DND-41 (cell line): ENCODE measurements around the gene DDIT4L.
A peak's percentile ranks its signal among the peaks of the same experiment; 100 is the strongest.

Experiments
- ATAC-seq: fragments of 200-7000 bp; cut with Tn5 transposase; 3 replicates; pipeline ENCODE4 v1.9.1; 2021; ENCODE audit warnings: low read depth; ENCODE audit not compliant: insufficient read depth
- DNase-seq: peaks from one replicate; pipeline ENCODE4 v3.0.0-alpha.2; 2020
- H2AFZ ChIP-seq: 2 replicates; pipeline ENCODE4 v1.6.0; 2012; ENCODE audit warnings: low read depth, low read length
- H3K27ac ChIP-seq: 2 replicates; pipeline ENCODE4 v1.5.1; 2012; ENCODE audit warnings: low read length, inconsistent platforms
- H3K27me3 ChIP-seq: fragments of 200-600 bp; sonication (generic); 2 replicates; pipeline ENCODE4 v1.6.0; 2012; ENCODE audit warnings: low read length, mild to moderate bottlenecking, inconsistent platforms; ENCODE audit not compliant: insufficient read depth, poor library complexity
- H3K36me3 ChIP-seq: 2 replicates; pipeline ENCODE4 v1.5.1; 2012; ENCODE audit warnings: low read length, inconsistent platforms; ENCODE audit not compliant: insufficient read depth
- H3K4me1 ChIP-seq: 2 replicates; pipeline ENCODE4 v1.5.1; 2012; ENCODE audit warnings: mild to moderate bottlenecking, low read length; ENCODE audit not compliant: insufficient read depth
- H3K4me2 ChIP-seq: 2 replicates; pipeline ENCODE4 v1.6.0; 2012; ENCODE audit warnings: mild to moderate bottlenecking, moderate library complexity, low read length, inconsistent platforms; ENCODE audit not compliant: insufficient read depth
- H3K4me3 ChIP-seq, 2 experiments: fragments of 200-600 bp in 1 of 2; shearing (Covaris generic) in 1 of 2; 2 replicates each; pipeline ENCODE4 v1.5.1; 2012 to 2016; ENCODE audit warnings: inconsistent platforms in 2 of 2, low read length in 2 of 2, mild to moderate bottlenecking in 2 of 2, low read depth in 1 of 2, moderate library complexity in 1 of 2
- H3K79me2 ChIP-seq: 2 replicates; pipeline ENCODE4 v1.6.0; 2012; ENCODE audit warnings: low read length, inconsistent platforms; ENCODE audit not compliant: insufficient read depth
- H3K9ac ChIP-seq: 2 replicates; pipeline ENCODE4 v1.6.0; 2012; ENCODE audit warnings: low read depth, mild to moderate bottlenecking, inconsistent platforms, low read length, moderate library complexity
- H3K9me3 ChIP-seq: 2 replicates; pipeline ENCODE4 v1.5.1; 2012; ENCODE audit warnings: low read length, moderate library complexity, mild to moderate bottlenecking, inconsistent platforms; ENCODE audit not compliant: insufficient read depth, severe bottlenecking
- H4K20me1 ChIP-seq: 2 replicates; pipeline ENCODE4 v1.6.0; 2012; ENCODE audit warnings: low read length; ENCODE audit not compliant: insufficient read depth
- EZH2 ChIP-seq: IDR thresholded peaks from 3 replicates; pipeline ENCODE4 v1.6.1; 2012; ENCODE audit warnings: borderline replicate concordance, low read depth, mild to moderate bottlenecking, moderate library complexity, low read length, inconsistent platforms; ENCODE audit not compliant: severe bottlenecking
- TF ChIP-seq, protein P1 (sequence below): IDR thresholded peaks from 2 replicates; pipeline ENCODE4 v1.5.1; 2012; ENCODE audit warnings: borderline replicate concordance, low read length, moderate library complexity, mild to moderate bottlenecking; ENCODE audit not compliant: poor library complexity, severe bottlenecking; ENCODE audit errors: extremely low read depth

DDIT4L gene

DNA sequence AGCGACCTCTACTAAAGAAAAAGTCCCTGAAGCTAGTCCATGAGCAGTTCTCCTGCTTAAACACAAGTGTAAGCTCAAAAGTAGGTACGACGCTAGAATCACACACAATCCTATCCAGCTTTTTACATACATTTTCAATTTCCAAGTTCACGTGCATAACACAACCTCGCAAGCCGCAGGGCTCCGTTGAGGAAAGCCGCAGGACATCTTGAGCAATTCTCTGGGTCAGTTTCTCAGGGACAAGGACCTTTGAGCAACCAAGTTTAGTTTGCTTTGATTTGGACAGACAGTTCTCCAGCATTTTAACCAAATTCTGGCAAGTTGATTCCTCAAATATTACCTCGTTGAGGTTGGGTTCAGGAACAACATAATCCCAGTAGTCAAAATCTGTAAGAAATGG, 2.5 kb downstream of the DDIT4L start:
- Histone ChIP-seq H3K9ac (no peak overlapping the region), H3K4me1 (peaks cover 8% of the 10 kb centered on the region), H4K20me1 (no peaks in the 10 kb centered on the region)

DNA sequence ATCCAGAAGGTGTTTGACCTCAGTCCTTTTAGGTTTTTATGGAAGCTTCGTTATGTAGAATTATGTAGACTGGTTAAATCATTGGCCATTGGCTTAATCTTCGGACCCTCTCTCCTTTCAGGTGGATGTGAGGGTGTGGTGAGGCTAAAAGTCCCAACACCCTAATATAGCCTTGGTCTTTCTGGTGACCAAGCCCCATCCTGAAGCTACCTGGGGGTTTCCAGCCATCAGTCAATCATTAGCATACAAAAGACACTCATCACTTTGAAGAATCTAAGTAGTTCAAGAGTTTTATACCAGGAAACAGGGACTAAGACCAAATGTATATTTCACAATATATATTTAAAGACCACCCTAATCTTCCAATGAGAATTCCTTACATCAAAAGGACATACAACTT, 5.5 kb downstream of the DDIT4L start:
- no peak for ATAC-seq
- no peak for DNase-seq
- no peak for TF ChIP-seq EZH2
- TF ChIP-seq, protein P1, sequence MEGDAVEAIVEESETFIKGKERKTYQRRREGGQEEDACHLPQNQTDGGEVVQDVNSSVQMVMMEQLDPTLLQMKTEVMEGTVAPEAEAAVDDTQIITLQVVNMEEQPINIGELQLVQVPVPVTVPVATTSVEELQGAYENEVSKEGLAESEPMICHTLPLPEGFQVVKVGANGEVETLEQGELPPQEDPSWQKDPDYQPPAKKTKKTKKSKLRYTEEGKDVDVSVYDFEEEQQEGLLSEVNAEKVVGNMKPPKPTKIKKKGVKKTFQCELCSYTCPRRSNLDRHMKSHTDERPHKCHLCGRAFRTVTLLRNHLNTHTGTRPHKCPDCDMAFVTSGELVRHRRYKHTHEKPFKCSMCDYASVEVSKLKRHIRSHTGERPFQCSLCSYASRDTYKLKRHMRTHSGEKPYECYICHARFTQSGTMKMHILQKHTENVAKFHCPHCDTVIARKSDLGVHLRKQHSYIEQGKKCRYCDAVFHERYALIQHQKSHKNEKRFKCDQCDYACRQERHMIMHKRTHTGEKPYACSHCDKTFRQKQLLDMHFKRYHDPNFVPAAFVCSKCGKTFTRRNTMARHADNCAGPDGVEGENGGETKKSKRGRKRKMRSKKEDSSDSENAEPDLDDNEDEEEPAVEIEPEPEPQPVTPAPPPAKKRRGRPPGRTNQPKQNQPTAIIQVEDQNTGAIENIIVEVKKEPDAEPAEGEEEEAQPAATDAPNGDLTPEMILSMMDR: no peak

More for the DNA sequence above, 2.5 kb downstream of the DDIT4L start:
- H2AFZ ChIP-seq: no peak overlapping the region
- H3K27ac ChIP-seq: no peak overlapping the region
- H3K4me3 ChIP-seq: no peak overlapping the region
- TF ChIP-seq, protein P1: no peak
- TF ChIP-seq EZH2: no peak
- H3K79me2 ChIP-seq: no peaks in the 10 kb centered on the region
- H3K4me2 ChIP-seq: no peak overlapping the region
- H3K27me3 ChIP-seq: no peaks in the 10 kb centered on the region
- H3K9me3 ChIP-seq: no peaks in the 10 kb centered on the region
- ATAC-seq (no peak), DNase-seq (no peak)
- no peaks in the 10 kb centered on the region for H3K36me3 ChIP-seq

GRCh38 chr4:100177855-100178254, 12.4 kb downstream of the DDIT4L start:
- H4K20me1 ChIP-seq: no peaks in the 10 kb centered on the region
- H2AFZ ChIP-seq: no peak overlapping the region
- H3K4me2 ChIP-seq: no peak overlapping the region
- DNase-seq (no peak), ATAC-seq (no peak)
- no peaks in the 10 kb centered on the region for H3K79me2 ChIP-seq
- no peak overlapping the region for H3K4me3 ChIP-seq
- no peaks in the 10 kb centered on the region for H3K27me3 ChIP-seq
- no peak overlapping the region for H3K27ac ChIP-seq
- peaks cover 10% of the 10 kb centered on the region for H3K4me1 ChIP-seq
- H3K9me3 ChIP-seq: no peaks in the 10 kb centered on the region
- TF ChIP-seq, protein P1: no peak
- no peak for TF ChIP-seq EZH2
- H3K9ac ChIP-seq: no peak overlapping the region
- H3K36me3 ChIP-seq: no peaks in the 10 kb centered on the region

More for the DNA sequence above, 5.5 kb downstream of the DDIT4L start:
- Histone ChIP-seq H3K27ac (no peak overlapping the region), H3K4me3 (no peak overlapping the region), H3K4me2 (no peak overlapping the region), H4K20me1 (no peaks in the 10 kb centered on the region), H3K9me3 (no peaks in the 10 kb centered on the region), H2AFZ (no peak overlapping the region), H3K9ac (no peak overlapping the region), H3K4me1 (peaks cover 8% of the 10 kb centered on the region), H3K27me3 (no peaks in the 10 kb centered on the region), H3K79me2 (no peaks in the 10 kb centered on the region), H3K36me3 (no peaks in the 10 kb centered on the region)

DNA sequence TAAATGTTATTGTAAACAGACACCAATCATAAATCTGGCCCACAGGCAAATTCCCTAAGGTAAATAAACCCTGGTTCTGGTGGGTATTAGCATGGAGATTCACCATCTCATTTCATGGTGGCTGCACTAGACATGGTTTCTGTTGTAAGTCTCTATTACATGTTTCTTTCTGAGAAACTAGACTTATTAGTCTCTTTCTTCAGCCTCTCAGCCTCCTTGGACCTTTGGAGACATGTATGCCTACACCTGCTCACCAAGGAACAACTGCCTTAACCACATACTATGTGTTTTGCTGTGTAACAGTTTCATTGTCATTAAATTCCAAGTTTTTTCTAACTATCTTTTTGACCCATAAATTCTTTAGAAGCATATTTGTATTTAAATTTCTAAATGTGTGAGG, 13.1 kb downstream of the DDIT4L start:
- Histone ChIP-seq H3K4me2 (no peak overlapping the region), H3K9ac (peak overlapping the region; percentile 13; the same call in 1 of the 2 replicates), H3K79me2 (no peaks in the 10 kb centered on the region), H3K27me3 (no peaks in the 10 kb centered on the region), H3K36me3 (no peaks in the 10 kb centered on the region), H3K27ac (peak overlapping the region; percentile 39; the same call in 1 of the 2 replicates), H3K4me3 (no peak overlapping the region), H3K9me3 (no peaks in the 10 kb centered on the region), H4K20me1 (no peaks in the 10 kb centered on the region), H2AFZ (peak overlapping the region; percentile 62), H3K4me1 (peaks cover 10% of the 10 kb centered on the region)
- DNase-seq (no peak), ATAC-seq (peak; percentile 80)
- TF ChIP-seq EZH2: no peak
- TF ChIP-seq, protein P1: no peak
